MG63 (cell line): ENCODE measurements around the gene DCTN5. TPM values are rescaled to one million over a fixed set of nuclear protein-coding genes. Genes with fewer than 3 reads are reported as not detected.
"Not testable (repeated sequence)": the region's sequence is repeated elsewhere in the genome, so short reads cannot be mapped to it uniquely, and the experiment has no call there.

ENCODE experiments used
- DNase-seq: peaks from one replicate; pipeline ENCODE4 v3.0.0-alpha.2; 2020
- H3K27me3 ChIP-seq: fragments of 250-450 bp; sonication (Bioruptor Pico); 2 replicates; pipeline ENCODE4 v1.5.1; 2020; ENCODE audit warnings: mild to moderate bottlenecking, moderate library complexity
- H3K36me3 ChIP-seq: fragments of 250-450 bp; sonication (Bioruptor Pico); 2 replicates; pipeline ENCODE4 v1.5.1; 2020; ENCODE audit warnings: mild to moderate bottlenecking, moderate library complexity
- H3K4me3 ChIP-seq: fragments of 250-450 bp; sonication (Bioruptor Pico); 2 replicates; pipeline ENCODE4 v1.5.1; 2020; ENCODE audit warnings: mild to moderate bottlenecking, moderate library complexity
- H3K9me3 ChIP-seq: fragments of 250-450 bp; sonication (Bioruptor Pico); 2 replicates; pipeline ENCODE4 v1.5.1; 2020; ENCODE audit warnings: mild to moderate bottlenecking, moderate library complexity
- total RNA-seq: library from RNA; depleted of rRNA; stranded (reverse); fragments of >200 nt; shearing (Covaris generic); gene quantifications from 2 replicates; pipeline ENCODE4 v1.2.3, GENCODE V29; 2014; ENCODE audit warnings: low replicate concordance; rRNA removed

The DCTN5 gene
- total RNA-seq, 1 experiment from 2014 or later: 96.7 TPM

GRCh38 chr16:23704772-23705516 lies 63.7 kb downstream of the DCTN5 start:
- H3K4me3 ChIP-seq: no peak overlapping the region

GRCh38 chr16:23705517-23705902 lies 64.2 kb downstream of the DCTN5 start:
- H3K9me3 ChIP-seq: no peaks in the 10 kb centered on the region
- no peak overlapping the region for H3K4me3 ChIP-seq
- DNase-seq: no peak
- no peaks in the 10 kb centered on the region; the same call in 1 of the 2 replicates for H3K27me3 ChIP-seq
- H3K36me3 ChIP-seq: no peaks in the 10 kb centered on the region

More at GRCh38 chr16:23704772-23705516, 63.7 kb downstream of the DCTN5 start:
- Histone ChIP-seq H3K36me3 (no peaks in the 10 kb centered on the region), H3K9me3 (no peaks in the 10 kb centered on the region), H3K27me3 (no peaks in the 10 kb centered on the region; the same call in 1 of the 2 replicates)
- no peak for DNase-seq

- Histone ChIP-seq H3K27me3 (no peaks in the 10 kb centered on the region; the same call in 1 of the 2 replicates), H3K36me3 (no peaks in the 10 kb centered on the region), H3K9me3 (no peaks in the 10 kb centered on the region), H3K4me3 (no peak overlapping the region)
- no peak for DNase-seq
Measured at GRCh38 chr16:23706439-23706838, 65.2 kb downstream of the DCTN5 start.

- H3K9me3 ChIP-seq: no peaks in the 10 kb centered on the region
- no peaks in the 10 kb centered on the region; the same call in 1 of the 2 replicates for H3K27me3 ChIP-seq
- DNase-seq: no peak
- H3K36me3 ChIP-seq: no peaks in the 10 kb centered on the region
- H3K4me3 ChIP-seq: no peak overlapping the region
Measured at GRCh38 chr16:23709536-23709935, 68.3 kb downstream of the DCTN5 start.

GRCh38 chr16:23710008-23710407 lies 68.7 kb downstream of the DCTN5 start:
- H3K27me3 ChIP-seq: no peaks in the 10 kb centered on the region; the same call in 1 of the 2 replicates
- no peak for DNase-seq

GRCh38 chr16:23710504-23710903 lies 69.2 kb downstream of the DCTN5 start:
- Histone ChIP-seq H3K27me3 (no peaks in the 10 kb centered on the region; the same call in 1 of the 2 replicates), H3K9me3 (no peaks in the 10 kb centered on the region), H3K4me3 (no peak overlapping the region), H3K36me3 (no peaks in the 10 kb centered on the region)
- DNase-seq: no peak

More at GRCh38 chr16:23710008-23710407, 68.7 kb downstream of the DCTN5 start:
- no peak overlapping the region for H3K4me3 ChIP-seq
- no peaks in the 10 kb centered on the region for H3K9me3 ChIP-seq
- H3K36me3 ChIP-seq: no peaks in the 10 kb centered on the region

GRCh38 chr16:23711785-23712184 lies 70.5 kb downstream of the DCTN5 start:
- peaks cover 1% of the 10 kb centered on the region; the same call in 1 of the 2 replicates for H3K27me3 ChIP-seq
- H3K36me3 ChIP-seq: no peaks in the 10 kb centered on the region
- DNase-seq: no peak
- H3K9me3 ChIP-seq: no peaks in the 10 kb centered on the region
- H3K4me3 ChIP-seq: no peak overlapping the region

GRCh38 chr16:23712976-23713375 lies 71.7 kb downstream of the DCTN5 start, which contains the start of gene ERN2:
TSS of gene ERN2 (minus strand) at chr16:23713222. CDS start at chr16:23713187, 35 bp downstream.
- Histone ChIP-seq H3K9me3 (no peaks in the 10 kb centered on the region), H3K27me3 (peaks cover 6% of the 10 kb centered on the region; the same call in 1 of the 2 replicates), H3K4me3 (no peak within 1 kb of the TSS), H3K36me3 (no peaks in the 10 kb centered on the region)
- DNase-seq: no peak

GRCh38 chr16:23716484-23716883 lies 75.2 kb downstream of the DCTN5 start:
- H3K27me3 ChIP-seq: peaks cover 18% of the 10 kb centered on the region; the same call in 1 of the 2 replicates
- DNase-seq: no peak
- H3K36me3 ChIP-seq: no peaks in the 10 kb centered on the region
- no peaks in the 10 kb centered on the region for H3K9me3 ChIP-seq
- no peak overlapping the region for H3K4me3 ChIP-seq

GRCh38 chr16:23722613-23723240 lies 81.5 kb downstream of the DCTN5 start:
- H3K4me3 ChIP-seq, DNase-seq, H3K9me3 ChIP-seq, H3K36me3 ChIP-seq: not testable (repeated sequence)
- peaks cover 13% of the 10 kb centered on the region; the same call in 1 of the 2 replicates for H3K27me3 ChIP-seq

GRCh38 chr16:23724096-23724784 lies 83.0 kb downstream of the DCTN5 start:
- no peak for DNase-seq
- Histone ChIP-seq H3K4me3 (no peak overlapping the region), H3K27me3 (no peaks in the 10 kb centered on the region; the same call in 1 of the 2 replicates), H3K36me3 (no peaks in the 10 kb centered on the region), H3K9me3 (no peaks in the 10 kb centered on the region; the same call in 1 of the 2 replicates)

GRCh38 chr16:23724785-23725131 lies 83.5 kb downstream of the DCTN5 start:
- Histone ChIP-seq H3K27me3 (no peaks in the 10 kb centered on the region), H3K36me3 (no peaks in the 10 kb centered on the region), H3K4me3 (no peak overlapping the region), H3K9me3 (no peaks in the 10 kb centered on the region; the same call in 1 of the 2 replicates)
- DNase-seq: no peak

GRCh38 chr16:23726710-23727109 lies 85.4 kb downstream of the DCTN5 start:
- Histone ChIP-seq H3K9me3 (no peaks in the 10 kb centered on the region; the same call in 1 of the 2 replicates), H3K36me3 (no peaks in the 10 kb centered on the region), H3K27me3 (no peaks in the 10 kb centered on the region), H3K4me3 (no peak overlapping the region)
- no peak for DNase-seq

Other genes starting within 250 kb of the DCTN5 start
- 8.0 and 10.2 TPM in 2 replicates for gene COG7, start 188.3 kb upstream of the DCTN5 start, total RNA-seq
- 44.2 and 102 TPM in 2 replicates for gene GGA2, start 131.0 kb upstream of the DCTN5 start, total RNA-seq
- gene EARS2, start 84.1 kb upstream of the DCTN5 start, total RNA-seq: 23.8 and 45.3 TPM in 2 replicates
- gene UBFD1, start 83.7 kb upstream of the DCTN5 start, total RNA-seq: 59.3 and 59.9 TPM in 2 replicates
- gene NDUFAB1, start 45.1 kb upstream of the DCTN5 start, total RNA-seq: 103 and 184 TPM in 2 replicates
- 15.1 and 15.4 TPM in 2 replicates for gene PALB2, start 156 bp upstream of the DCTN5 start, total RNA-seq
- gene PLK1, start 37.4 kb downstream of the DCTN5 start, total RNA-seq: 38.0 and 39.7 TPM in 2 replicates
- not detected in 2 replicates for gene ERN2, start 71.8 kb downstream of the DCTN5 start, total RNA-seq
- gene CHP2, start 113.6 kb downstream of the DCTN5 start, total RNA-seq: not detected in 2 replicates
- 0.02 TPM in 1 of 2 replicates, not detected in the other for gene PRKCB, start 194.5 kb downstream of the DCTN5 start, total RNA-seq